GM23338 (cell line): ENCODE data around the gene RNASE8. TPM values are rescaled to one million over a fixed set of nuclear protein-coding genes. Genes with fewer than 3 reads are reported as not detected.

Experiments
- ATAC-seq: fragments of 200-7000 bp; cut with Tn5 transposase; 3 replicates; pipeline ENCODE4 v1.9.1; 2020
- DNase-seq: peaks from one replicate; pipeline ENCODE4 v3.0.0-alpha.2; 2015; ENCODE audit warnings: low spot score
- H2AFZ ChIP-seq: fragments of 200-600 bp; sonication (generic); 2 replicates; pipeline ENCODE4 v1.8.0; 2016; ENCODE audit warnings: antibody characterized with exemption, mild to moderate bottlenecking, moderate library complexity
- H3F3A ChIP-seq: fragments of 200-600 bp; sonication (generic); replicated peaks from 2 replicates; pipeline ENCODE4 v1.8.0; 2017; ENCODE audit warnings: antibody characterized with exemption, mixed run types, low read depth
- H3K27ac ChIP-seq: fragments of 200-600 bp; sonication (generic); 2 replicates; pipeline ENCODE4 v1.6.1; 2016; ENCODE audit warnings: low read depth
- H3K27me3 ChIP-seq: fragments of 200-600 bp; sonication (generic); 2 replicates; pipeline ENCODE4 v1.8.0; 2016; ENCODE audit warnings: mild to moderate bottlenecking, mixed run types, moderate library complexity; ENCODE audit not compliant: insufficient read depth
- H3K36me3 ChIP-seq: fragments of 200-600 bp; sonication (generic); 2 replicates; pipeline ENCODE4 v1.8.0; 2016; ENCODE audit warnings: mild to moderate bottlenecking; ENCODE audit not compliant: insufficient read depth
- H3K4me1 ChIP-seq: fragments of 200-600 bp; sonication (generic); 2 replicates; pipeline ENCODE4 v1.8.0; 2016; ENCODE audit warnings: mild to moderate bottlenecking, moderate library complexity; ENCODE audit not compliant: insufficient read depth
- H3K4me2 ChIP-seq: fragments of 200-600 bp; sonication (generic); 2 replicates; pipeline ENCODE4 v1.7.1; 2017; ENCODE audit warnings: mixed run types
- H3K4me3 ChIP-seq: fragments of 200-600 bp; sonication (generic); 2 replicates; pipeline ENCODE4 v1.6.1; 2016; ENCODE audit warnings: mixed run types
- H3K79me2 ChIP-seq: fragments of 200-600 bp; sonication (generic); replicated peaks from 2 replicates; pipeline ENCODE4 v1.8.0; 2017; ENCODE audit warnings: mild to moderate bottlenecking; ENCODE audit not compliant: insufficient read depth
- H3K9me2 ChIP-seq: fragments of 200-600 bp; sonication (generic); 2 replicates; pipeline ENCODE4 v1.8.0; 2017; ENCODE audit not compliant: insufficient read depth
- H4K20me1 ChIP-seq: fragments of 200-600 bp; sonication (generic); replicated peaks from 2 replicates; pipeline ENCODE4 v1.8.0; 2017; ENCODE audit warnings: mild to moderate bottlenecking; ENCODE audit not compliant: insufficient read depth
- H3K27ac Mint-ChIP-seq: 2 replicates; pipeline ENCODE4 v1.8.0; 2020; ENCODE audit warnings: inconsistent platforms, mild to moderate bottlenecking, moderate library complexity, mixed read lengths
- H3K27me3 Mint-ChIP-seq: 3 replicates; pipeline ENCODE4 v1.8.0; 2022; ENCODE audit warnings: low read depth, mild to moderate bottlenecking, moderate library complexity, mixed read lengths, inconsistent platforms; ENCODE audit not compliant: insufficient read depth, poor library complexity
- H3K36me3 Mint-ChIP-seq: 3 replicates; pipeline ENCODE4 v1.8.0; 2021; ENCODE audit warnings: low read depth, mild to moderate bottlenecking, inconsistent platforms, moderate library complexity, mixed read lengths
- H3K4me1 Mint-ChIP-seq: 3 replicates; pipeline ENCODE4 v1.8.0; 2020; ENCODE audit warnings: mild to moderate bottlenecking, inconsistent platforms, mixed read lengths
- H3K4me3 Mint-ChIP-seq: 3 replicates; pipeline ENCODE4 v1.8.0; 2021; ENCODE audit warnings: moderate library complexity, mild to moderate bottlenecking, inconsistent platforms, mixed read lengths
- H3K9me3 Mint-ChIP-seq: 3 replicates; pipeline ENCODE4 v1.8.0; 2020; ENCODE audit warnings: moderate library complexity, mild to moderate bottlenecking, inconsistent platforms, mixed read lengths
- EZH2 ChIP-seq: fragments of 200-600 bp; sonication (generic); IDR thresholded peaks from one replicate; pipeline ENCODE4 v1.8.0; 2017; ENCODE audit warnings: antibody characterized with exemption, mild to moderate bottlenecking, low read depth; ENCODE audit not compliant: unreplicated experiment
- EZH2phosphoT487 ChIP-seq: fragments of 200-600 bp; sonication (generic); IDR thresholded peaks from one replicate; pipeline ENCODE4 v1.8.1; 2018; ENCODE audit warnings: antibody characterized with exemption; ENCODE audit not compliant: unreplicated experiment
- JUNB ChIP-seq: IDR thresholded peaks from one replicate; pipeline ENCODE4 v1.6.1; 2016; ENCODE audit warnings: antibody characterized with exemption; ENCODE audit not compliant: unreplicated experiment
- STAT1 ChIP-seq: IDR thresholded peaks from one replicate; pipeline ENCODE4 v1.6.1; 2016; ENCODE audit warnings: antibody characterized with exemption; ENCODE audit not compliant: unreplicated experiment
- ZNF331 ChIP-seq: fragments of 250-450 bp; sonication (Bioruptor Pico); IDR thresholded peaks from 2 replicates; pipeline ENCODE4 v1.5.0; 2020; ENCODE audit warnings: low read depth, mild to moderate bottlenecking, moderate library complexity
- polyA plus RNA-seq: library from polyadenylated mRNA; unstranded; fragments of >200 nt; fragmentation: Nextera tagmentation; extraction: Ambion mirVana; gene quantifications from 2 replicates; pipeline ENCODE4 v1.2.1, GENCODE V29; 2016
- total RNA-seq: library from RNA; depleted of rRNA; stranded (reverse); fragments of >200 nt; shearing (Covaris generic); gene quantifications from 2 replicates; pipeline ENCODE4 v1.2.3, GENCODE V29; 2014
- TF ChIP-seq, protein P1 (sequence below), 2 experiments: fragments of 200-600 bp in 1 of 2; sonication (generic) in 1 of 2; conservative IDR thresholded peaks; 2 replicates each; pipeline versions ENCODE4 v1.5.1 to v1.6.1; 2016 to 2017; ENCODE audit warnings: antibody characterized with exemption in 2 of 2, low read depth in 2 of 2, mild to moderate bottlenecking in 2 of 2, moderate library complexity in 1 of 2
- TF ChIP-seq, protein P2 (sequence below): IDR thresholded peaks from 2 replicates; pipeline ENCODE4 v1.6.1; 2016; ENCODE audit warnings: antibody characterized with exemption

Gene RNASE8
- total and polyA plus RNA-seq, 2 experiments from 2014 or later: not detected

DNA sequence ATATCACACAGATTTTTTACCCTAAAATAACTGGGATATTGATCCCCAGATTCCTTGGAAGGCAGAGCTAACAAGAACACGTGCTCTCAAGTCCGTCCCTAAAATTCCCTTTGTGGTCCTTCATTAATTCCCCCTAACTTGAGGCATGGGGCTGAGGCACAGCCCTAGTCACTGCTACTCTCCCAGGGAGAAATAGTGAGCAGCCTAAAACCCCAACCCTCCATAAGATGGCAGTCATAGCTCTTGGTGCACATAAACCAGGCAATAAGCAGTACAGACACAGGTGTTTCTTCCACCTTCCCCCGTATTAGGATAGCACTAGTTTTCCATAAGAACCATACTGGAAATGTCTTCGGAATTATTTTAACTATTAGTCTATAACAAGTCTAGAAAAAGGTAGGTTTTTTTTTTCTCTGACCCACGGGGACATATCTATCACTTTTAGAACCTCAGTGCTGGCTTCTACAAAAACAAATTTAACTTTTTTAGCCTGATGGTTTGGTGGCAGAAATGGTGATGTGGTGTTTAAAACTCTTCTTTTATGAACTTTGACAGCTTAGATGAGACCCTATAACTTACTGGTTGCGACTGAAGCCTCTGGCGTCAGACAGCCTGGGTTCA lies 9.4 kb downstream of the RNASE8 start:
- no peaks in the 10 kb centered on the region for H3K36me3 ChIP-seq
- peaks cover 17% of the 10 kb centered on the region for H3F3A ChIP-seq
- Mint-ChIP-seq H3K9me3 (no peaks in the 10 kb centered on the region), H3K36me3 (peaks cover 3% of the 10 kb centered on the region; the same call in 2 of the 3 replicates), H3K27me3 (peaks cover 22% of the 10 kb centered on the region), H3K4me3 (no peak overlapping the region), H3K27ac (no peak overlapping the region), H3K4me1 (peaks cover 25% of the 10 kb centered on the region)
- peaks cover 27% of the 10 kb centered on the region for H3K27me3 ChIP-seq
- no peak overlapping the region for H2AFZ ChIP-seq
- H3K4me3 ChIP-seq: no peak overlapping the region
- H3K9me2 ChIP-seq: no peaks in the 10 kb centered on the region
- ATAC-seq: no peak
- peaks cover 4% of the 10 kb centered on the region for H3K4me1 ChIP-seq
- TF ChIP-seq STAT1 (no peak), ZNF331 (CRISPR knock-in tag) (no peak), EZH2phosphoT487 (no peak)
- TF ChIP-seq, protein P1, sequence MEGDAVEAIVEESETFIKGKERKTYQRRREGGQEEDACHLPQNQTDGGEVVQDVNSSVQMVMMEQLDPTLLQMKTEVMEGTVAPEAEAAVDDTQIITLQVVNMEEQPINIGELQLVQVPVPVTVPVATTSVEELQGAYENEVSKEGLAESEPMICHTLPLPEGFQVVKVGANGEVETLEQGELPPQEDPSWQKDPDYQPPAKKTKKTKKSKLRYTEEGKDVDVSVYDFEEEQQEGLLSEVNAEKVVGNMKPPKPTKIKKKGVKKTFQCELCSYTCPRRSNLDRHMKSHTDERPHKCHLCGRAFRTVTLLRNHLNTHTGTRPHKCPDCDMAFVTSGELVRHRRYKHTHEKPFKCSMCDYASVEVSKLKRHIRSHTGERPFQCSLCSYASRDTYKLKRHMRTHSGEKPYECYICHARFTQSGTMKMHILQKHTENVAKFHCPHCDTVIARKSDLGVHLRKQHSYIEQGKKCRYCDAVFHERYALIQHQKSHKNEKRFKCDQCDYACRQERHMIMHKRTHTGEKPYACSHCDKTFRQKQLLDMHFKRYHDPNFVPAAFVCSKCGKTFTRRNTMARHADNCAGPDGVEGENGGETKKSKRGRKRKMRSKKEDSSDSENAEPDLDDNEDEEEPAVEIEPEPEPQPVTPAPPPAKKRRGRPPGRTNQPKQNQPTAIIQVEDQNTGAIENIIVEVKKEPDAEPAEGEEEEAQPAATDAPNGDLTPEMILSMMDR (conservative IDR thresholded peaks at IDR 0.05; ENCODE audit: low read depth in 2 of 2): peak; percentile 35 to 66
- H3K4me2 ChIP-seq: no peak overlapping the region
- no peak overlapping the region for H3K27ac ChIP-seq
- H4K20me1 ChIP-seq: no peaks in the 10 kb centered on the region; the same call in 1 of the 2 replicates
- DNase-seq: peak; percentile 49
- H3K79me2 ChIP-seq: no peaks in the 10 kb centered on the region

DNA sequence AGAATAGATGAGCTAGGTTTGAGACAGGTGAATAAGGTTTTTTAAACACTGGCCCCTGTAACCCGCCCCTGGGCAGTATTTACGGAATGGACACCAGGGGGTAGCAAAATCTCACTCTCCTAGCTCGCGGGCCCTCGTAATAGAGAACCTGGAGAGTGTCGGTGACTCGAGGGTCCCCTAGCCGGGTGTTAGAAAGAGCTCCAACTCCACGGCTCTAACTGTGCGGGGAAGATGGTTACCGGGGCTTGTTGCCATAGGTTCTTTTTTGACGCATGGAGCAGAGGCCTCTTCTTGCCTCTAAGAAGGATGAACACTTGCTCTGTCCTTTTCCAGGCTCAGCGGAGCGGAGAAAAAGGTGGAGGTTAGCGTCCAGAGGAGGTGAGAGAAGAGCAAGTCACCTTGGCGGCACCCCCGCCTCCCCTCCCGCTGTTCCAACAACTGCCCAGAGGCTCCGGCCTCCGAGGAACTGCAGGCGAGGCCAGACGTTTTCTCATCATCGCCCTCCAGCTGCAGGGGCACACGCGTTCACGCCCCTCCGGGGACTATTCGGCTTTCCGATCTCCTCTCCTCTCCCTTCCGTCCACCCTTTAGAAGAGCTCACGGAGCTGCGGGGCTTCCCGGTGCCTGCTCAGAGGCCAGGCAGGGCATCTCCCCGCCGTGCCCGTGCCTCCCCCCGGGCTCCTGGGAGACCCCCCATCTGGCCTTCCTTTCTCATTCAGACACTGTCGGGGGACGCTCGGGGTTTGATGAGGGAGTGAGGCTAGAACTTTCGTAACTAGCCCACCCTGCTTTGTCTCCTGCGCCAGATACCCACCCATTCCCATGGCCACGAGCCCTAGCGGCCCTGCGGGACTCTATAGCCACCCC lies 11.1 kb downstream of the RNASE8 start:
- peaks cover 19% of the 10 kb centered on the region for H3K36me3 Mint-ChIP-seq
- peaks cover 23% of the 10 kb centered on the region for H3K27me3 Mint-ChIP-seq
- Histone ChIP-seq H3K36me3 (peaks cover 4% of the 10 kb centered on the region; the same call in 1 of the 2 replicates), H4K20me1 (no peaks in the 10 kb centered on the region; the same call in 1 of the 2 replicates), H3K4me1 (peaks cover 13% of the 10 kb centered on the region), H3K79me2 (peaks cover 6% of the 10 kb centered on the region), H3K4me3 (peak overlapping the region; percentile 95), H3K9me2 (no peaks in the 10 kb centered on the region), H3K27ac (no peak overlapping the region), H3K27me3 (peaks cover 27% of the 10 kb centered on the region), H3K4me2 (peak overlapping the region; percentile 98), H2AFZ (peak overlapping the region; percentile 96), H3F3A (peaks cover 17% of the 10 kb centered on the region)
- peaks cover 34% of the 10 kb centered on the region for H3K4me1 Mint-ChIP-seq
- no peaks in the 10 kb centered on the region; the same call in 2 of the 3 replicates for H3K9me3 Mint-ChIP-seq
- H3K27ac Mint-ChIP-seq: no peak overlapping the region
- TF ChIP-seq, protein P2, sequence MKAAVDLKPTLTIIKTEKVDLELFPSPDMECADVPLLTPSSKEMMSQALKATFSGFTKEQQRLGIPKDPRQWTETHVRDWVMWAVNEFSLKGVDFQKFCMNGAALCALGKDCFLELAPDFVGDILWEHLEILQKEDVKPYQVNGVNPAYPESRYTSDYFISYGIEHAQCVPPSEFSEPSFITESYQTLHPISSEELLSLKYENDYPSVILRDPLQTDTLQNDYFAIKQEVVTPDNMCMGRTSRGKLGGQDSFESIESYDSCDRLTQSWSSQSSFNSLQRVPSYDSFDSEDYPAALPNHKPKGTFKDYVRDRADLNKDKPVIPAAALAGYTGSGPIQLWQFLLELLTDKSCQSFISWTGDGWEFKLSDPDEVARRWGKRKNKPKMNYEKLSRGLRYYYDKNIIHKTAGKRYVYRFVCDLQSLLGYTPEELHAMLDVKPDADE: no peak
- TF ChIP-seq, protein P1 (conservative IDR thresholded peaks at IDR 0.05; ENCODE audit: low read depth in 2 of 2): peak; percentile 66 to 77
- TF ChIP-seq JUNB (no peak), EZH2 (peak; percentile 9), EZH2phosphoT487 (no peak)
- DNase-seq (peak; percentile 88), ATAC-seq (peak; percentile 9)
- peak overlapping the region; percentile 80 for H3K4me3 Mint-ChIP-seq
